Panc1 (cell line): ENCODE data around the gene CHST11. TPM values are rescaled to one million over a fixed set of nuclear protein-coding genes. Genes with fewer than 3 reads are reported as not detected.

Source experiments
- ATAC-seq: fragments of 200-7000 bp; cut with Tn5 transposase; 2 replicates; pipeline ENCODE4 v1.9.1; 2020; ENCODE audit warnings: mild to moderate bottlenecking, moderate library complexity
- BruUV-seq: library from RNA; stranded (reverse); fragments of 400-500 nt; replicated peaks from 2 replicates; lab custom pipeline; 2021; lab: Mats Ljungman, UMichigan
- CTCF ChIA-PET: fragments of 300-600 bp; sonication (Branson Sonifier 250); formaldehyde crosslinking; loops from one replicate; lab custom pipeline; 2022; ENCODE audit warnings: antibody characterized with exemption; lab: Charles Lee
- POLR2A ChIA-PET: fragments of 300-600 bp; sonication (Branson Sonifier 250); formaldehyde crosslinking; loops from one replicate; lab custom pipeline; 2022; ENCODE audit warnings: antibody characterized with exemption; lab: Charles Lee
- DNase-seq: peaks from one replicate; pipeline ENCODE4 v3.0.0-alpha.2; 2010; ENCODE audit warnings: low read depth, low spot score
- H3K27ac ChIP-seq: 2 replicates; pipeline ENCODE4 v1.5.1; 2011; ENCODE audit warnings: mild to moderate bottlenecking, low read length, inconsistent platforms
- H3K27me3 ChIP-seq: fragments of 200-500 bp; sonication (Bioruptor generic); 2 replicates; pipeline ENCODE4 v1.6.0; 2014; ENCODE audit warnings: low read length, inconsistent platforms; ENCODE audit not compliant: control insufficient read depth, insufficient read depth
- H3K36me3 ChIP-seq: fragments of 200-500 bp; sonication (Bioruptor generic); 2 replicates; pipeline ENCODE4 v1.5.1; 2014; ENCODE audit warnings: inconsistent platforms, mild to moderate bottlenecking, low read length, moderate library complexity; ENCODE audit not compliant: control insufficient read depth, insufficient read depth
- H3K4me1 ChIP-seq: 2 replicates; pipeline ENCODE4 v1.5.1; 2011; ENCODE audit warnings: inconsistent platforms, mild to moderate bottlenecking, low read length, moderate library complexity; ENCODE audit not compliant: control insufficient read depth, insufficient read depth
- H3K4me3 ChIP-seq, 2 experiments: 2 replicates each; pipeline ENCODE4 v1.5.1; 2011 to 2012; ENCODE audit warnings: low read depth in 2 of 2, low read length in 2 of 2, mild to moderate bottlenecking in 2 of 2, inconsistent platforms in 1 of 2, moderate library complexity in 1 of 2
- H3K9me3 ChIP-seq: fragments of 200-500 bp; sonication (Bioruptor generic); 2 replicates; pipeline ENCODE4 v1.5.1; 2014; ENCODE audit warnings: low read depth, mild to moderate bottlenecking, inconsistent platforms, low read length, moderate library complexity; ENCODE audit not compliant: control insufficient read depth, insufficient read depth
- CTCF ChIP-seq: fragments of 450-650 bp; IDR thresholded peaks from 2 replicates; pipeline ENCODE4 v1.5.1; 2017; ENCODE audit warnings: mild to moderate bottlenecking
- POLR2AphosphoS5 ChIP-seq: IDR thresholded peaks from 2 replicates; pipeline ENCODE4 v1.6.1; 2012; ENCODE audit warnings: mild to moderate bottlenecking, low read depth, low read length, moderate library complexity
- REST ChIP-seq, 2 experiments: IDR thresholded peaks; 2 replicates each; pipeline ENCODE4 v1.6.1; 2011 to 2012; ENCODE audit warnings: low read depth in 2 of 2, control low read depth in 1 of 2, low read length in 1 of 2, mild to moderate bottlenecking in 1 of 2, moderate library complexity in 1 of 2; ENCODE audit not compliant: insufficient read depth in 1 of 2
- SIN3A ChIP-seq: IDR thresholded peaks from 2 replicates; pipeline ENCODE4 v1.6.1; 2012; ENCODE audit warnings: low read depth, mild to moderate bottlenecking, low read length, moderate library complexity, borderline replicate concordance; ENCODE audit not compliant: insufficient read depth
- TCF7L2 ChIP-seq: IDR thresholded peaks from 2 replicates; pipeline ENCODE4 v1.6.1; 2011; ENCODE audit warnings: mild to moderate bottlenecking, low read depth, low read length, inconsistent platforms
- in situ Hi-C: cut with HindIII; loops from 2 replicates; pipeline ENCODE4 v1.10.0; 2016; ENCODE audit warnings: low sequenced_read_pairs, low pct_unique_long_range_greater_than_20kb
- intact Hi-C: fragments of 100-400 bp; cut with micrococcal nuclease; formaldehyde crosslinking; loops from one replicate; pipeline ENCODE4 v1.10.0; 2022; ENCODE audit not compliant: unreplicated experiment
- total RNA-seq: library from RNA; stranded (reverse); gene quantifications from one replicate; pipeline ENCODE4 v1.2.1, GENCODE V29; 2021; ENCODE audit not compliant: unreplicated experiment

CHST11 gene
- total RNA-seq, 1 experiment from 2014 or later, result 11.4 TPM

GRCh38 chr12:104484079-104484478, 27.3 kb downstream of the CHST11 start:
- no peak overlapping the region for H3K27ac ChIP-seq
- in situ Hi-C loops, result no loop called here

GRCh38 chr12:104485651-104486362, 29.1 kb downstream of the CHST11 start:
- no peaks in the 10 kb centered on the region for H3K36me3 ChIP-seq
- no peaks in the 10 kb centered on the region for H3K27me3 ChIP-seq
- no peak overlapping the region for H3K4me3 ChIP-seq
- no TSS peak for BruUV-seq
- TF ChIP-seq TCF7L2 (no peak), POLR2AphosphoS5 (no peak), SIN3A (no peak), REST (IDR thresholded peaks at IDR 0.05; ENCODE audit: insufficient read depth in 1 of 2, low read depth in 2 of 2, low read length in 1 of 2) (no peak), CTCF (no peak)
- no peak for ATAC-seq
- H3K9me3 ChIP-seq, result no peaks in the 10 kb centered on the region
- POLR2A ChIA-PET, result no interaction called here
- intact Hi-C loops (no loop called here), in situ Hi-C loops (no loop called here)
- no peaks in the 10 kb centered on the region for H3K4me1 ChIP-seq
- CTCF ChIA-PET, result no interaction called here
- H3K27ac ChIP-seq, result no peak overlapping the region
- no peak for DNase-seq

More at GRCh38 chr12:104484079-104484478, 27.3 kb downstream of the CHST11 start:
- Histone ChIP-seq H3K4me3 (no peak overlapping the region), H3K27me3 (no peaks in the 10 kb centered on the region), H3K4me1 (no peaks in the 10 kb centered on the region), H3K9me3 (no peaks in the 10 kb centered on the region), H3K36me3 (no peaks in the 10 kb centered on the region)
- ATAC-seq, result no peak
- ChIA-PET CTCF (no interaction called here), POLR2A (no interaction called here)
- TF ChIP-seq POLR2AphosphoS5 (no peak), TCF7L2 (no peak)
- no TSS peak for BruUV-seq
- no peak for DNase-seq
- intact Hi-C loops, result no loop called here

- intact Hi-C loops (no loop called here), in situ Hi-C loops (no loop called here)
- Histone ChIP-seq H3K36me3 (no peaks in the 10 kb centered on the region), H3K4me3 (no peak overlapping the region), H3K9me3 (no peaks in the 10 kb centered on the region), H3K4me1 (no peaks in the 10 kb centered on the region), H3K27me3 (no peaks in the 10 kb centered on the region), H3K27ac (no peak overlapping the region)
- ChIA-PET POLR2A (no interaction called here), CTCF (no interaction called here)
- ATAC-seq (no peak), DNase-seq (no peak)
- TF ChIP-seq CTCF, result no peak
- TF ChIP-seq REST (IDR thresholded peaks at IDR 0.05; ENCODE audit: insufficient read depth in 1 of 2, low read depth in 2 of 2, low read length in 1 of 2), result no peak
- TF ChIP-seq POLR2AphosphoS5, result no peak
- no peak for TF ChIP-seq SIN3A
- no TSS peak for BruUV-seq
Measured at GRCh38 chr12:104486363-104486750, 29.6 kb downstream of the CHST11 start.
